MM.1S (cell line): ENCODE measurements around the gene UBE2K.
"Not testable (repeated sequence)": the region's sequence is repeated elsewhere in the genome, so short reads cannot be mapped to it uniquely, and the experiment has no call there.

ENCODE experiments used
- DNase-seq: peaks from one replicate; pipeline ENCODE4 v3.0.0-alpha.2; 2015
- H2AFZ ChIP-seq: fragments of 300-600 bp; sonication (generic); 2 replicates; pipeline ENCODE4 v1.6.0; 2016; ENCODE audit warnings: antibody characterized with exemption, low read length
- H3F3A ChIP-seq: fragments of 300-600 bp; sonication (generic); 2 replicates; pipeline ENCODE4 v1.6.1; 2016; ENCODE audit warnings: mild to moderate bottlenecking, antibody characterized with exemption, low read length, moderate library complexity, mixed read lengths; ENCODE audit not compliant: insufficient read depth
- H3K27ac ChIP-seq: fragments of 300-600 bp; sonication (generic); 2 replicates; pipeline ENCODE4 v1.5.1; 2016; ENCODE audit warnings: mild to moderate bottlenecking, low read length
- H3K27me3 ChIP-seq: fragments of 300-600 bp; sonication (generic); replicated peaks from 2 replicates; pipeline ENCODE4 v1.6.0; 2016; ENCODE audit warnings: low read length; ENCODE audit not compliant: insufficient read depth
- H3K36me3 ChIP-seq: fragments of 300-600 bp; sonication (generic); replicated peaks from 2 replicates; pipeline ENCODE4 v1.6.1; 2016; ENCODE audit warnings: mild to moderate bottlenecking, low read length, mixed read lengths; ENCODE audit not compliant: insufficient read depth
- H3K4me1 ChIP-seq: fragments of 300-600 bp; sonication (generic); 2 replicates; pipeline ENCODE4 v1.6.1; 2016; ENCODE audit warnings: low read length, mixed read lengths
- H3K4me2 ChIP-seq: fragments of 300-600 bp; sonication (generic); 2 replicates; pipeline ENCODE4 v1.6.0; 2016; ENCODE audit warnings: low read depth, low read length
- H3K4me3 ChIP-seq: fragments of 300-600 bp; sonication (generic); 2 replicates; pipeline ENCODE4 v1.5.1; 2016; ENCODE audit warnings: low read length, mixed read lengths
- H3K79me2 ChIP-seq: fragments of 300-600 bp; sonication (generic); 2 replicates; pipeline ENCODE4 v1.6.1; 2016; ENCODE audit warnings: mixed run types, low read length, mixed read lengths
- H3K9ac ChIP-seq: fragments of 300-600 bp; sonication (generic); 2 replicates; pipeline ENCODE4 v1.6.1; 2016; ENCODE audit warnings: low read length, mixed read lengths
- H3K9me2 ChIP-seq: fragments of 300-600 bp; sonication (generic); replicated peaks from 2 replicates; pipeline ENCODE4 v1.6.1; 2016; ENCODE audit warnings: mild to moderate bottlenecking, low read length, mixed read lengths; ENCODE audit not compliant: insufficient read depth
- H3K9me3 ChIP-seq: fragments of 300-600 bp; sonication (generic); replicated peaks from 2 replicates; pipeline ENCODE4 v1.6.1; 2016; ENCODE audit warnings: mild to moderate bottlenecking, low read length, mixed read lengths; ENCODE audit not compliant: insufficient read depth
- H4K20me1 ChIP-seq: fragments of 300-600 bp; sonication (generic); 2 replicates; pipeline ENCODE4 v1.6.1; 2016; ENCODE audit warnings: mild to moderate bottlenecking, low read length, moderate library complexity, mixed read lengths; ENCODE audit not compliant: insufficient read depth
- EZH2 ChIP-seq: fragments of 300-600 bp; sonication (generic); optimal IDR thresholded peaks from 2 replicates; pipeline ENCODE3; 2017; ENCODE audit warnings: low read depth, mild to moderate bottlenecking, antibody characterized with exemption, low read length, mixed read lengths
- EZH2phosphoT487 ChIP-seq: fragments of 300-600 bp; sonication (generic); IDR thresholded peaks from 2 replicates; pipeline ENCODE4 v1.6.1; 2018; ENCODE audit warnings: antibody characterized with exemption, low read length
- TF ChIP-seq, protein P1 (sequence below): fragments of 300-600 bp; sonication (generic); IDR thresholded peaks from 2 replicates; pipeline ENCODE4 v1.5.1; 2016; ENCODE audit warnings: antibody characterized with exemption, low read length, mixed read lengths

UBE2K gene

DNA sequence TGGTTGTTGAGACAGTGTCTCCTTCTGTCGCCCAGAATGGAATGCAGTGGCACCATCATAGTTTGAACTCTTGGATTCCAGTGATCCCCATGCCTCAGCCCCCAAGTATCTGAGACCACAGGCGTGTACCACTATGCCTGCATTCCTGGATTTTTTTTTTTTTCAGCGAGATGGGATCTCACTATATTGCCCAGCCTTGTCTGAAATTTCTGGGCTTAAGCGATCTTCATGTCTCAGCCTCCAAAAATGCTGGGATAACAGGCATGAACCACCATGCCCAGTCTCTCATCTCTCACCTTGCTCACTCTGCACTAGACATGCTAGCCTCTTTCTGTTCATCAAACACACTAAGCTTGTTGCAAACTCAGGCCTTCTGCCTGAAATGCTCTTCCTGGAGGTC, 104.1 kb downstream of the UBE2K start:
- Histone ChIP-seq H3K4me1 (no peaks in the 10 kb centered on the region), H3K4me2 (no peak overlapping the region), H4K20me1 (no peaks in the 10 kb centered on the region), H3K27ac (no peak overlapping the region), H3K36me3 (no peaks in the 10 kb centered on the region), H3K9me3 (no peaks in the 10 kb centered on the region), H3K9ac (no peak overlapping the region), H3K79me2 (no peaks in the 10 kb centered on the region), H2AFZ (no peak overlapping the region), H3K27me3 (no peaks in the 10 kb centered on the region), H3K4me3 (no peak overlapping the region), H3F3A (no peaks in the 10 kb centered on the region), H3K9me2 (no peaks in the 10 kb centered on the region)
- no peak for DNase-seq
- TF ChIP-seq EZH2 (no peak), EZH2phosphoT487 (no peak)
- TF ChIP-seq, protein P1, sequence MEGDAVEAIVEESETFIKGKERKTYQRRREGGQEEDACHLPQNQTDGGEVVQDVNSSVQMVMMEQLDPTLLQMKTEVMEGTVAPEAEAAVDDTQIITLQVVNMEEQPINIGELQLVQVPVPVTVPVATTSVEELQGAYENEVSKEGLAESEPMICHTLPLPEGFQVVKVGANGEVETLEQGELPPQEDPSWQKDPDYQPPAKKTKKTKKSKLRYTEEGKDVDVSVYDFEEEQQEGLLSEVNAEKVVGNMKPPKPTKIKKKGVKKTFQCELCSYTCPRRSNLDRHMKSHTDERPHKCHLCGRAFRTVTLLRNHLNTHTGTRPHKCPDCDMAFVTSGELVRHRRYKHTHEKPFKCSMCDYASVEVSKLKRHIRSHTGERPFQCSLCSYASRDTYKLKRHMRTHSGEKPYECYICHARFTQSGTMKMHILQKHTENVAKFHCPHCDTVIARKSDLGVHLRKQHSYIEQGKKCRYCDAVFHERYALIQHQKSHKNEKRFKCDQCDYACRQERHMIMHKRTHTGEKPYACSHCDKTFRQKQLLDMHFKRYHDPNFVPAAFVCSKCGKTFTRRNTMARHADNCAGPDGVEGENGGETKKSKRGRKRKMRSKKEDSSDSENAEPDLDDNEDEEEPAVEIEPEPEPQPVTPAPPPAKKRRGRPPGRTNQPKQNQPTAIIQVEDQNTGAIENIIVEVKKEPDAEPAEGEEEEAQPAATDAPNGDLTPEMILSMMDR: no peak

DNA sequence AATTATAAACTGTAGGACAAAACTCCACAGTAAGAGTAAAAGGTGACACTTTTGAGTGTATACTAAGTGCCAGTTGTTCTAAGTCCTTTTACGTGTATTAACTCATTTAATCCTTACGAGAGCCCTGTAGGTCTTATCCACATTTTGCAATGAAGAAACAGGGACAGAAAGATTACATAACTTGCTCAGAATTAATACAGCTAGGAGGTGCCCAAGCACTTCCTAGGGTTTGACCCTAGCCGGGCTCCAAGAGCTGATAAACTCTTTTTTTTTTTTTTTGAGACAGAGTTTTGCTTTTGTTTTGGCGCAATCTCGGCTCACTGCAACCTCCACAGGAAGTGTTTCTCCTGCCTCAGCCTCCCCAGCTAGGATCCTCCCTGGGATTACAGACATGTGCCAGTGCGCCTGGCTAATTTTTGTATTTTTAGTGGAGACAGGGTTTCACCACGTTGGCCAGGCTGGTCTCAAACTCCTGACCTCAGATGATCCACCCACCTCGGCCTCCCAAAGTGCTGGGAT, 110.4 kb downstream of the UBE2K start:
- H3K4me1 ChIP-seq: no peaks in the 10 kb centered on the region
- no peaks in the 10 kb centered on the region for H3K27me3 ChIP-seq
- H3K9me2 ChIP-seq: no peaks in the 10 kb centered on the region
- no peaks in the 10 kb centered on the region for H4K20me1 ChIP-seq
- no peaks in the 10 kb centered on the region for H3K79me2 ChIP-seq
- no peak overlapping the region for H2AFZ ChIP-seq
- no peak overlapping the region for H3K9ac ChIP-seq
- H3K4me3 ChIP-seq: no peak overlapping the region
- DNase-seq: no peak
- TF ChIP-seq EZH2: no peak
- no peak for TF ChIP-seq EZH2phosphoT487
- TF ChIP-seq, protein P1: no peak
- H3K36me3 ChIP-seq: no peaks in the 10 kb centered on the region
- H3F3A ChIP-seq: no peaks in the 10 kb centered on the region
- H3K9me3 ChIP-seq: no peaks in the 10 kb centered on the region
- no peak overlapping the region for H3K4me2 ChIP-seq
- no peak overlapping the region for H3K27ac ChIP-seq

DNA sequence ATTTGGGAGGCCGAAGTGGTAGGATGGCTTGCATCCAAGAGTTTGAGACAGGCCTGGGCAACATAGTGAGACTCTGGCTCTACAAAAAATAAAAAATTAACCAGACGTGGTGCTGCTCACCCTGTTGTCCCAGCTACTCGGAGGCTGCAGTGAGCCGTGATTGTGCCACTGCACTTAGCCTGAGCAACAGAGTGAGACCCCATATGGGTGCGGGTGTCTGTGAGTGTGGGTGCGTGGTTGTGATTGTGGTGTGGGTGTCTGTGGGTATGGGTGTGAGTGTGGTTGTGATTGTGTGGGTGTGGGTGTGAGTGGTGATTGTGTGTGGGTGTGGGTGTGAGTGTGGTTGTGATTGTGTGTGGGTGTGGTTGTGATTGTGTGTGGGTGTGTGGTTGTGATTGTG, 114.6 kb downstream of the UBE2K start:
- no peak overlapping the region for H3K9ac ChIP-seq
- no peak overlapping the region for H3K4me2 ChIP-seq
- DNase-seq: no peak
- H3K27me3 ChIP-seq: no peaks in the 10 kb centered on the region
- H2AFZ ChIP-seq: no peak overlapping the region
- no peaks in the 10 kb centered on the region for H3K36me3 ChIP-seq
- H4K20me1 ChIP-seq: no peaks in the 10 kb centered on the region
- TF ChIP-seq, protein P1: no peak
- TF ChIP-seq EZH2 (no peak), EZH2phosphoT487 (no peak)
- no peak overlapping the region for H3K4me3 ChIP-seq
- no peaks in the 10 kb centered on the region for H3K79me2 ChIP-seq
- no peaks in the 10 kb centered on the region for H3K4me1 ChIP-seq
- peaks cover 5% of the 10 kb centered on the region; the same call in 1 of the 2 replicates for H3F3A ChIP-seq
- no peaks in the 10 kb centered on the region for H3K9me2 ChIP-seq
- no peak overlapping the region for H3K27ac ChIP-seq
- no peaks in the 10 kb centered on the region for H3K9me3 ChIP-seq

DNA sequence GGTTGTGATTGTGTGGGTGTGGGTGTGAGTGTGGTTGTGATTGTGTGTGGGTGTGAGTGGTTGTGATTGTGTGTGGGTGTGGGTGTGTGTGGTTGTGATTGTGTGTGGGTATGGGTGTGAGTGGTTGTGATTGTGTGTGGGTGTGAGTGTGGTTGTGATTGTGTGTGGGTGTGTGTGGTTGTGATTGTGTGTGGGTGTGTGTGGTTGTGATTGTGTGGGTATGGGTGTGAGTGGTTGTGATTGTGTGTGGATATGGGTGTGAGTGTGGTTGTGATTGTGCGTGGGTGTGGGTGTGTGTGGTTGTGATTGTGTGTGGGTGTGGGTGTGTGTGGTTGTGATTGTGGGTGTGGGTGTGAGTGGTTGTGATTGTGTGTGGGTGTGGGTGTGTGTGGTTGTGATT, 115.1 kb downstream of the UBE2K start:
- H3K9ac ChIP-seq, H3K79me2 ChIP-seq, H3K4me3 ChIP-seq, H4K20me1 ChIP-seq, H3K4me1 ChIP-seq, H3K9me3 ChIP-seq, H3K36me3 ChIP-seq, H3K9me2 ChIP-seq, H2AFZ ChIP-seq, H3K27me3 ChIP-seq, DNase-seq, H3F3A ChIP-seq, H3K27ac ChIP-seq, H3K4me2 ChIP-seq: not testable (repeated sequence)

DNA sequence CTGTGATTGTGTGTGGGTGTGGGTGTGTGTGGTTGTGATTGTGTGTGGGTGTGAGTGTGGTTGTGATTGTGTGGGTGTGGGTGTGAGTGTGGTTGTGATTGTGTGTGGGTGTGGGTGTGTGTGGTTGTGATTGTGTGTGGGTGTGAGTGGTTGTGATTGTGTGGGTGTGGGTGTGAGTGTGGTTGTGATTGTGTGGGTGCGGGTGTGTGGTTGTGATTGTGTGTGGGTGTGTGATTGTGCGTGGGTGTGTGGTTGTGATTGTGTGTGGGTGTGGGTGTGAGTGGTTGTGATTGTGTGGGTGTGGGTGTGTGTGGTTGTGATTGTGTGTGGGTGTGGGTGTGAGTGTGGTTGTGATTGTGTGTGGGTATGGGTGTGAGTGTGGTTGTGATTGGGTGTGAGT, 115.8 kb downstream of the UBE2K start:
- not testable (repeated sequence) for H3K4me1 ChIP-seq, DNase-seq, H4K20me1 ChIP-seq, H3F3A ChIP-seq, H3K9me2 ChIP-seq, H3K4me2 ChIP-seq, H3K36me3 ChIP-seq, H3K9me3 ChIP-seq, H3K4me3 ChIP-seq, H3K9ac ChIP-seq, H3K27ac ChIP-seq, H2AFZ ChIP-seq, H3K79me2 ChIP-seq, H3K27me3 ChIP-seq
